Sigmoid colon (tissue), 3 donors: ENCODE data around the gene REM2.

ENCODE experiments used
- CTCF ChIP-seq, 4 experiments: fragments of 450-650 bp in 3 of 4; fragments of 200-600 bp in 1 of 4; IDR thresholded peaks; one replicate each; pipeline ENCODE4 v1.5.1; 2016 to 2019; ENCODE audit warnings: antibody characterized with exemption in 4 of 4, mild to moderate bottlenecking in 3 of 4, moderate library complexity in 2 of 4
- POLR2A ChIP-seq, 2 donors: fragments of 450-650 bp; IDR thresholded peaks; one replicate each; pipeline ENCODE4 v1.6.1; 2016; ENCODE audit warnings: antibody characterized with exemption in 2 of 2, mild to moderate bottlenecking in 2 of 2, moderate library complexity in 2 of 2

- no peak for TF ChIP-seq POLR2A (IDR thresholded peaks at IDR 0.05)
- TF ChIP-seq CTCF (IDR thresholded peaks at IDR 0.05) = no peak
Observed at GRCh38 chr14:22898302-22899090, 15.5 kb downstream of the REM2 start.
